H9 (cell line): ENCODE measurements around the gene IP6K2. TPM values are rescaled to one million over a fixed set of nuclear protein-coding genes. Genes with fewer than 3 reads are reported as not detected.

Source experiments
- DNase-seq: peaks from one replicate; pipeline ENCODE4 v3.0.0-alpha.2; 2017
- H2AFZ ChIP-seq: one replicate; pipeline ENCODE4 v1.6.1; 2013; ENCODE audit warnings: mild to moderate bottlenecking, low read length, control low read depth, moderate library complexity
- H2AK5ac ChIP-seq: 2 replicates; pipeline ENCODE4 v1.6.1; 2013; ENCODE audit warnings: low read length, control low read depth, mixed read lengths; ENCODE audit not compliant: insufficient read length
- H2BK120ac ChIP-seq: one replicate; pipeline ENCODE4 v1.6.1; 2013; ENCODE audit warnings: low read depth, mild to moderate bottlenecking, low read length, control low read depth, inconsistent platforms; ENCODE audit not compliant: poor library complexity, severe bottlenecking
- H2BK12ac ChIP-seq: 2 replicates; pipeline ENCODE4 v1.6.1; 2013; ENCODE audit warnings: low read length, control low read depth, mixed read lengths, low read depth; ENCODE audit not compliant: insufficient read length
- H2BK15ac ChIP-seq: 2 replicates; pipeline ENCODE4 v1.6.1; 2013; ENCODE audit warnings: low read depth, low read length, control low read depth
- H2BK20ac ChIP-seq: one replicate; pipeline ENCODE4 v1.6.1; 2013; ENCODE audit warnings: low read depth, mild to moderate bottlenecking, low read length, control low read depth, inconsistent platforms; ENCODE audit not compliant: poor library complexity, severe bottlenecking
- H2BK5ac ChIP-seq: 2 replicates; pipeline ENCODE4 v1.6.1; 2013; ENCODE audit warnings: low read length, control low read depth, mixed read lengths; ENCODE audit not compliant: insufficient read length
- H3K14ac ChIP-seq: 2 replicates; pipeline ENCODE4 v1.6.1; 2013; ENCODE audit warnings: low read length, control low read depth; ENCODE audit not compliant: insufficient read depth
- H3K18ac ChIP-seq: 2 replicates; pipeline ENCODE4 v1.6.1; 2013; ENCODE audit warnings: low read depth, mild to moderate bottlenecking, mixed read lengths, low read length, control low read depth; ENCODE audit not compliant: insufficient read length
- H3K23ac ChIP-seq: 2 replicates; pipeline ENCODE4 v1.6.1; 2013; ENCODE audit warnings: low read length, control low read depth, mixed read lengths, low read depth; ENCODE audit not compliant: insufficient read length
- H3K23me2 ChIP-seq: 2 replicates; pipeline ENCODE4 v1.6.1; 2013; ENCODE audit warnings: low read depth, mild to moderate bottlenecking, mixed read lengths, low read length, control low read depth; ENCODE audit not compliant: insufficient read length, poor library complexity, severe bottlenecking
- H3K27ac ChIP-seq: 2 replicates; pipeline ENCODE4 v1.5.1; 2013; ENCODE audit warnings: low read length, control low read depth, mixed read lengths, low read depth; ENCODE audit not compliant: insufficient read length
- H3K27me3 ChIP-seq: 2 replicates; pipeline ENCODE4 v1.6.1; 2013; ENCODE audit warnings: low read length, control low read depth, inconsistent platforms; ENCODE audit not compliant: insufficient read depth
- H3K4ac ChIP-seq: 2 replicates; pipeline ENCODE4 v1.6.1; 2013; ENCODE audit warnings: low read depth, mild to moderate bottlenecking, control low read depth, inconsistent platforms, low read length, moderate library complexity
- H3K4me1 ChIP-seq: 2 replicates; pipeline ENCODE4 v1.6.1; 2013; ENCODE audit warnings: low read length, control low read depth, inconsistent platforms; ENCODE audit not compliant: insufficient read depth
- H3K4me2 ChIP-seq: 2 replicates; pipeline ENCODE4 v1.6.1; 2013; ENCODE audit warnings: low read length, control low read depth, mixed read lengths; ENCODE audit not compliant: insufficient read length, insufficient read depth
- H3K56ac ChIP-seq: 2 replicates; pipeline ENCODE4 v1.6.1; 2013; ENCODE audit warnings: low read depth, mild to moderate bottlenecking, mixed read lengths, low read length, control low read depth; ENCODE audit not compliant: insufficient read length
- H3K79me1 ChIP-seq: 2 replicates; pipeline ENCODE4 v1.6.1; 2013; ENCODE audit warnings: low read depth, mild to moderate bottlenecking, moderate library complexity, low read length, control low read depth, inconsistent platforms; ENCODE audit not compliant: insufficient read depth, poor library complexity, severe bottlenecking
- H3K79me2 ChIP-seq: 2 replicates; pipeline ENCODE4 v1.6.1; 2013; ENCODE audit warnings: low read length, control low read depth, inconsistent platforms; ENCODE audit not compliant: insufficient read depth
- H3K9ac ChIP-seq: 2 replicates; pipeline ENCODE4 v1.6.1; 2013; ENCODE audit warnings: low read length, control low read depth, mixed read lengths; ENCODE audit not compliant: insufficient read length; ENCODE audit errors: extremely low read depth
- H3K9me3 ChIP-seq: one replicate; pipeline ENCODE4 v1.6.1; 2013; ENCODE audit warnings: low read depth, low read length, inconsistent platforms; ENCODE audit not compliant: control insufficient read depth
- H3T11ph ChIP-seq: one replicate; pipeline ENCODE4 v1.6.1; 2013; ENCODE audit warnings: mild to moderate bottlenecking, low read length, control low read depth, inconsistent platforms
- H4K20me1 ChIP-seq: one replicate; pipeline ENCODE4 v1.6.1; 2013; ENCODE audit not compliant: control insufficient read depth, insufficient read length, insufficient read depth
- H4K5ac ChIP-seq: 2 replicates; pipeline ENCODE4 v1.6.1; 2013; ENCODE audit warnings: low read depth, mild to moderate bottlenecking, mixed read lengths, low read length, control low read depth; ENCODE audit not compliant: insufficient read length
- H4K8ac ChIP-seq: replicated peaks from 2 replicates; pipeline ENCODE4 v1.6.1; 2013; ENCODE audit warnings: low read length, control low read depth, mixed read lengths, low read depth; ENCODE audit not compliant: insufficient read length
- H4K91ac ChIP-seq: 2 replicates; pipeline ENCODE4 v1.6.1; 2013; ENCODE audit warnings: low read depth, mild to moderate bottlenecking, moderate library complexity, mixed read lengths, low read length, control low read depth; ENCODE audit not compliant: insufficient read length
- H3K27ac Mint-ChIP-seq, 3 experiments: 2 replicates in 2 of 3; 3 replicates in 1 of 3; pipeline ENCODE4 v1.8.0; 2020 to 2021; ENCODE audit warnings: mixed read lengths in 3 of 3, mild to moderate bottlenecking in 1 of 3, moderate library complexity in 1 of 3
- H3K27me3 Mint-ChIP-seq: 2 replicates; pipeline ENCODE4 v1.8.0; 2021; ENCODE audit warnings: low read depth, mild to moderate bottlenecking, moderate library complexity, mixed read lengths
- H3K36me3 Mint-ChIP-seq, 3 experiments: 2 replicates in 2 of 3; 3 replicates in 1 of 3; pipeline ENCODE4 v1.8.0; 2020 to 2021; ENCODE audit warnings: low read depth in 3 of 3, mixed read lengths in 3 of 3; ENCODE audit not compliant: insufficient read depth in 1 of 3
- H3K4me1 Mint-ChIP-seq, 2 experiments: 2 replicates each; pipeline ENCODE4 v1.8.0; 2020; ENCODE audit warnings: mixed read lengths in 2 of 2
- H3K4me3 Mint-ChIP-seq, 2 experiments: 2 replicates in 1 of 2; 3 replicates in 1 of 2; pipeline ENCODE4 v1.8.0; 2020 to 2021; ENCODE audit warnings: mild to moderate bottlenecking in 2 of 2, mixed read lengths in 2 of 2, moderate library complexity in 1 of 2
- H3K9me3 Mint-ChIP-seq, 2 experiments: 2 replicates in 1 of 2; 3 replicates in 1 of 2; pipeline ENCODE4 v1.8.0; 2020; ENCODE audit warnings: mild to moderate bottlenecking in 2 of 2, mixed read lengths in 2 of 2, moderate library complexity in 1 of 2
- CTCF ChIP-seq: fragments of 200-600 bp; sonication (generic); conservative IDR thresholded peaks from 3 replicates; pipeline ENCODE4 v1.8.0; 2021; ENCODE audit warnings: antibody characterized with exemption, mild to moderate bottlenecking
- WGBS: extraction: QIAGEN DNeasy Blood & Tissue Kit; methylation state at CpG from one replicate; pipeline ENCODE4 v1.1.7; 2013; ENCODE audit warnings: missing lambda C conversion rate, low lambda C conversion rate, mixed read lengths; ENCODE audit not compliant: insufficient read length; ENCODE audit errors: extremely low coverage; 5-methylcytosine and 5-hydroxymethylcytosine counted together
- total RNA-seq: library from RNA; stranded (reverse); gene quantifications from 2 replicates; pipeline ENCODE4 v1.2.1, GENCODE V29; 2021

The IP6K2 gene
- total RNA-seq, 1 experiment from 2014 or later: 94.7 TPM

- H3K9ac ChIP-seq: no peak overlapping the region
- H2BK20ac ChIP-seq: no peak overlapping the region
- H3K23me2 ChIP-seq: peaks cover 8% of the 10 kb centered on the region
- 0 out of 5 replicates have a peak overlapping the region, but pooled peaks of 1 of the 2 experiments have one; percentile 7 for H3K4me3 Mint-ChIP-seq
- no peak overlapping the region for H3K14ac ChIP-seq
- no peak overlapping the region for H3K27ac ChIP-seq
- no peak overlapping the region for H3K18ac ChIP-seq
- peaks cover 13 to 14% of the 10 kb centered on the region in 2 experiments for H3K4me1 Mint-ChIP-seq
- no CpG with 5 or more reads among the region's 17 CpGs for WGBS
- peaks cover 3% of the 10 kb centered on the region for H3K79me1 ChIP-seq
- no peak overlapping the region for H4K91ac ChIP-seq
- no peaks in the 10 kb centered on the region for H4K20me1 ChIP-seq
- no peak overlapping the region for H3K56ac ChIP-seq
- H4K8ac ChIP-seq: no peak overlapping the region
- no peak overlapping the region for H2BK5ac ChIP-seq
- no peak overlapping the region for H4K5ac ChIP-seq
- peaks cover 4% of the 10 kb centered on the region; the same call in 1 of the 2 replicates for H3K4me1 ChIP-seq
- no peaks in the 10 kb centered on the region for H3K9me3 Mint-ChIP-seq
- H3K27me3 Mint-ChIP-seq: no peaks in the 10 kb centered on the region; the same call in 1 of the 2 replicates
- no peak overlapping the region for H3K4ac ChIP-seq
- H3T11ph ChIP-seq: no peak overlapping the region
- TF ChIP-seq CTCF: no peak
- no peak overlapping the region for H2AFZ ChIP-seq
- H2BK120ac ChIP-seq: no peak overlapping the region
- DNase-seq: no peak
- no peak overlapping the region for H3K4me2 ChIP-seq
- H3K79me2 ChIP-seq: peaks cover 5% of the 10 kb centered on the region; the same call in 1 of the 2 replicates
- no peak overlapping the region for H3K23ac ChIP-seq
- H2BK15ac ChIP-seq: no peak overlapping the region
- H3K27ac Mint-ChIP-seq: peak overlapping the region in 1 of 3 experiments; percentile 65; a peak in 1 of 7 replicates
- H2BK12ac ChIP-seq: no peak overlapping the region
- H3K36me3 Mint-ChIP-seq: peaks cover 33 to 67% (median 62%) of the 10 kb centered on the region in 3 experiments
- H3K27me3 ChIP-seq: no peaks in the 10 kb centered on the region
- H3K9me3 ChIP-seq: no peaks in the 10 kb centered on the region
- H2AK5ac ChIP-seq: no peak overlapping the region
These were observed 36.0 kb downstream of the IP6K2 start for GRCh38 chr3:48680811-48681540.
